Epithelial cell of esophagus (primary cell): ENCODE measurements around the gene OR1E2.

Experiments
- DNase-seq: peaks from one replicate; pipeline ENCODE4 v3.0.0; 2010; ENCODE audit warnings: low read depth
- H3K4me3 ChIP-seq: 2 replicates; pipeline ENCODE4 v1.5.1; 2011; ENCODE audit warnings: mild to moderate bottlenecking, low read length, control low read depth
- CTCF ChIP-seq: IDR thresholded peaks from 2 replicates; pipeline ENCODE4 v1.5.1; 2011; ENCODE audit warnings: low read depth, mild to moderate bottlenecking, low read length, control low read depth, inconsistent platforms; ENCODE audit not compliant: insufficient read depth; ENCODE audit errors: missing control alignments

The OR1E2 gene

GRCh38 chr17:3389791-3390190, 43.9 kb downstream of the OR1E2 start:
- no peak for DNase-seq
- H3K4me3 ChIP-seq, result no peak overlapping the region
- TF ChIP-seq CTCF, result no peak

DNA sequence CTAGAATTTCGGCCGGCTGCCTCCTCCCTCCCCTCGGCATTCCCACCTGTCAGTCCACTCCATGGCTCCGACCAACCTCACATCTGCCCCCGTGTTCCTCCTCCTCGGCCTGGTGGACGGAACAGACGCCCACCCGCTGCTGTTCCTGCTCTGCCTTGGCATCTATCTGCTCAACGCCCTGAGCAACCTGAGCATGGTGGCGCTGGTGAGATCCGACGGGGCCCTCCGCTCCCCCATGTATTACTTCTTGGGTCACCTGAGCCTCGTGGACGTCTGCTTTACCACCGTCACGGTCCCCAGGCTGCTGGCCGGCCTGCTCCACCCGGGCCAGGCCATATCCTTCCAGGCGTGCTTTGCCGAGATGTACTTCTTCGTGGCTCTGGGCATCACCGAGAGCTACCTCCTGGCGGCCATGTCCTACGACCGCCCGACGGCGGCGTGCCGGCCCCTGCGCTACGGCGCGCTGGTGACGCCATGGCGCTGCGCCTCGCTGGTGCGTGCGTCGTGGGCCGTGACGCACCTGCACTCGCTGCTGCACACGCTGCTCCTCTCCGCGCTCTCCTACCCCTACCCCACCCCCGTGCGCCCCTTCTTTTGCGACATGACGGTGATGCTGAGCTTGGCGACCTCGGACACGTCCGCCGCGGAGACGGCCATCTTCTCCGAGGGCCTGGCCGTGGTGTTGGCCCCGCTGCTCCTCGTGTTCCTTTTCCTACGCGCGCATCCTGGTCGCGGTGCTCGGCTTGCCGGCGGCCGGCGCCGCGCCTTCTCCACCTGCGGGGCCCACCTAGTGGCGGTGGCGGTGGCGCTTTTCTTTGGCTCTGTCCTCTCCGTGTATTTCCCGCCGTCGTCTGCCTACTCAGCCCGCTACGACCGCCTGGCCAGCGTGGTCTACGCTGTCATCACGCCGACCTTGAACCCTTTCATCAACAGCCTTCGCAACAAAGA, 47.5 kb downstream of the OR1E2 start, which contains the start of gene OR3A2:
Gene OR3A2, minus strand, starts transcription at position 440 of the 948 bp plus-strand sequence.
- no peak within 1 kb of the TSS for H3K4me3 ChIP-seq
- no peak for TF ChIP-seq CTCF
- DNase-seq, result no peak
